ENCODE results near the gene MAP6.

MAP6 gene

DNA sequence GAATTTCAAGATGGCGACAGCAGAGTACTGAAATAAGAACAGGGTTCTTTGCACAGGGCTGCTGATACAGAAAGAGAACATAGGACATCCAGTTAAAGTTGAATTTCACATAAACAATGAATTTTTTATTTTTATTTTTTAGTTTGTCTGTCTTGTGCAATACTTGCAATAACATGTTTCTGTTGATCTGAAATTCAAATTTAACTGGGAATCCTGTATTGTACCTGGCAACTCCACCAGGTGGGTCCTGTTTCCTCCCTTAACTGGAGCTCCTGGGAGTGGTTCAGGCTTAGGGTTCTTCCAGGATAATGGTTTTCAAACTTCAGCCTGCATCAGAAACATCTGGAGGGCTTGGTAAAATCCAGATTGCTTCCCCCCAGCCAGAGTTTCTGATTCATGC lies 121.7 kb downstream of the MAP6 start:
- Histone ChIP-seq H2AFZ (ENCODE audit: low read depth, low read length, severe bottlenecking) (no peak overlapping the region), H3F3A (ENCODE audit: insufficient read depth) (no peaks in the 10 kb centered on the region), H3K9me2 (replicated peaks; ENCODE audit: insufficient read depth, low read length) (no peaks in the 10 kb centered on the region), H3K27ac (ENCODE audit: low read depth, low read length) (no peak overlapping the region), H3K4me2 (ENCODE audit: low read depth, low read length, poor library complexity, severe bottlenecking) (no peak overlapping the region), H3K9ac (ENCODE audit: low read length) (no peak overlapping the region), H3K27me3 (ENCODE audit: low read length) (no peaks in the 10 kb centered on the region), H4K20me1 (ENCODE audit: low read depth, low read length) (no peaks in the 10 kb centered on the region), H3K9me3 (ENCODE audit: insufficient read depth, low read length) (no peaks in the 10 kb centered on the region), H3K4me3 (ENCODE audit: insufficient read depth, low read length, poor library complexity, severe bottlenecking) (no peak overlapping the region), H3K36me3 (ENCODE audit: low read length) (no peaks in the 10 kb centered on the region), H3K79me2 (ENCODE audit: insufficient read depth, low read length) (no peaks in the 10 kb centered on the region)
- TF ChIP-seq, protein P1, sequence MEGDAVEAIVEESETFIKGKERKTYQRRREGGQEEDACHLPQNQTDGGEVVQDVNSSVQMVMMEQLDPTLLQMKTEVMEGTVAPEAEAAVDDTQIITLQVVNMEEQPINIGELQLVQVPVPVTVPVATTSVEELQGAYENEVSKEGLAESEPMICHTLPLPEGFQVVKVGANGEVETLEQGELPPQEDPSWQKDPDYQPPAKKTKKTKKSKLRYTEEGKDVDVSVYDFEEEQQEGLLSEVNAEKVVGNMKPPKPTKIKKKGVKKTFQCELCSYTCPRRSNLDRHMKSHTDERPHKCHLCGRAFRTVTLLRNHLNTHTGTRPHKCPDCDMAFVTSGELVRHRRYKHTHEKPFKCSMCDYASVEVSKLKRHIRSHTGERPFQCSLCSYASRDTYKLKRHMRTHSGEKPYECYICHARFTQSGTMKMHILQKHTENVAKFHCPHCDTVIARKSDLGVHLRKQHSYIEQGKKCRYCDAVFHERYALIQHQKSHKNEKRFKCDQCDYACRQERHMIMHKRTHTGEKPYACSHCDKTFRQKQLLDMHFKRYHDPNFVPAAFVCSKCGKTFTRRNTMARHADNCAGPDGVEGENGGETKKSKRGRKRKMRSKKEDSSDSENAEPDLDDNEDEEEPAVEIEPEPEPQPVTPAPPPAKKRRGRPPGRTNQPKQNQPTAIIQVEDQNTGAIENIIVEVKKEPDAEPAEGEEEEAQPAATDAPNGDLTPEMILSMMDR (IDR thresholded peaks at IDR 0.05; ENCODE audit: insufficient read depth, low read length, poor library complexity, severe bottlenecking) = no peak
- TF ChIP-seq EZH2phosphoT487 (conservative IDR thresholded peaks at IDR 0.05; ENCODE audit: low read length) = no peak

DNA sequence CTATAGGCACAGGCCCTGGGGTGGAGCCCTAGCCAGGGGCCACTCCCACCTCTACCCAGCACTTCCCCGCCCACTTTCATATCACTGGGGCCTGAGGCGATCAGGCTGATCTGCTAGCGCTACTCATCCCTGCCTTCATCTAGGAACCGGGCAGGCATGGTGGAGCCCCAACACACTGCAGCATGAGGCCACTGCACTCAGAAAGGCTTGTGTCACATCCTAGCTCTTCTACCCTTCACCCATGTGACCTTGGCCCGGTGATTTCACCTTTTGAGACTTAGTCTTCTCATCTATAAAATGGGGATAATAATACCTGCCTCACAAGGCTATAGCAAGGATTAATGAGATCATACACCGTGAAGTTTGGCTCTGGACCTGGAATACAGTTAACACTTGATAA lies 125.0 kb downstream of the MAP6 start:
- no peak overlapping the region for H2AFZ ChIP-seq (ENCODE audit: low read depth, low read length, severe bottlenecking)

DNA sequence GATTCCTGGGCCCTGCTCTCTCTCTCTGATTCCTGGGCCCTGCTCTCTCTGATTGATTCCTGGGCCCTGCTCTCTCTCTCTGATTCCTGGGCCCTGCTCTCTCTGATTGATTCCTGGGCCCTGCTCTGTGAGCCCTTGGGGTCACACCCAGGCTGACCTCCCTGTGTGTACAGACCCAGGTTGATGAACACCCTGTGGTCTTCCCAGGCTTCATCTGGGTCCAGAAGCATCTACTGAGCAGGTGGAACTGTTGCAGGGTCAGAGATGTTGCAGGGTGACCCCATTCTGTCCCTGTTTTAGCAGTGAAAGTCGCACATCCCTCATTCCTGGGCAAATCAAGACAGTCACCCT lies 126.8 kb downstream of the MAP6 start:
- H3K79me2 ChIP-seq (ENCODE audit: insufficient read depth, low read length) = no peaks in the 10 kb centered on the region

More for the DNA sequence above, 125.0 kb downstream of the MAP6 start:
- no peak overlapping the region for H3K4me3 ChIP-seq (ENCODE audit: insufficient read depth, low read length, poor library complexity, severe bottlenecking)
- H3F3A ChIP-seq (ENCODE audit: insufficient read depth) = no peaks in the 10 kb centered on the region
- H3K79me2 ChIP-seq (ENCODE audit: insufficient read depth, low read length) = no peaks in the 10 kb centered on the region
- no peak overlapping the region for H3K9ac ChIP-seq (ENCODE audit: low read length)
- H3K9me3 ChIP-seq (ENCODE audit: insufficient read depth, low read length) = no peaks in the 10 kb centered on the region
- no peaks in the 10 kb centered on the region for H3K9me2 ChIP-seq (replicated peaks; ENCODE audit: insufficient read depth, low read length)
- H4K20me1 ChIP-seq (ENCODE audit: low read depth, low read length) = no peaks in the 10 kb centered on the region
- no peak overlapping the region for H3K27ac ChIP-seq (ENCODE audit: low read depth, low read length)
- TF ChIP-seq EZH2phosphoT487 (conservative IDR thresholded peaks at IDR 0.05; ENCODE audit: low read length) = no peak
- TF ChIP-seq, protein P1 (IDR thresholded peaks at IDR 0.05; ENCODE audit: insufficient read depth, low read length, poor library complexity, severe bottlenecking) = no peak
- no peak overlapping the region for H3K4me2 ChIP-seq (ENCODE audit: low read depth, low read length, poor library complexity, severe bottlenecking)
- H3K36me3 ChIP-seq (ENCODE audit: low read length) = no peaks in the 10 kb centered on the region
- H3K27me3 ChIP-seq (ENCODE audit: low read length) = no peaks in the 10 kb centered on the region

More for the DNA sequence above, 126.8 kb downstream of the MAP6 start:
- H3K27me3 ChIP-seq (ENCODE audit: low read length) = no peaks in the 10 kb centered on the region
- no peak overlapping the region for H2AFZ ChIP-seq (ENCODE audit: low read depth, low read length, severe bottlenecking)
- H4K20me1 ChIP-seq (ENCODE audit: low read depth, low read length) = no peaks in the 10 kb centered on the region
- H3K9me3 ChIP-seq (ENCODE audit: insufficient read depth, low read length) = no peaks in the 10 kb centered on the region
- H3K4me2 ChIP-seq (ENCODE audit: low read depth, low read length, poor library complexity, severe bottlenecking) = no peak overlapping the region
- no peaks in the 10 kb centered on the region for H3K9me2 ChIP-seq (replicated peaks; ENCODE audit: insufficient read depth, low read length)
- TF ChIP-seq, protein P1 (IDR thresholded peaks at IDR 0.05; ENCODE audit: insufficient read depth, low read length, poor library complexity, severe bottlenecking) = no peak
- no peak for TF ChIP-seq EZH2phosphoT487 (conservative IDR thresholded peaks at IDR 0.05; ENCODE audit: low read length)
- H3K4me3 ChIP-seq (ENCODE audit: insufficient read depth, low read length, poor library complexity, severe bottlenecking) = no peak overlapping the region
- no peak overlapping the region for H3K9ac ChIP-seq (ENCODE audit: low read length)
- no peaks in the 10 kb centered on the region for H3F3A ChIP-seq (ENCODE audit: insufficient read depth)
- no peak overlapping the region for H3K27ac ChIP-seq (ENCODE audit: low read depth, low read length)
- H3K36me3 ChIP-seq (ENCODE audit: low read length) = no peaks in the 10 kb centered on the region

All from SU-DHL-6 (cell line).